ENCODE results near the gene RGPD3.
"Not testable (repeated sequence)": the region's sequence is repeated elsewhere in the genome, so short reads cannot be mapped to it uniquely, and the experiment has no call there.

RGPD3 gene

GRCh38 chr2:106487386-106488191 lies 19.4 kb upstream of the RGPD3 start:
- CTCF ChIA-PET; H3K9me3 ChIP-seq (ENCODE audit: control insufficient read depth, insufficient read depth, low read depth, low read length); POLR2A ChIA-PET; H3K27ac ChIP-seq (ENCODE audit: extremely low read depth, low read depth, low read length); H3K36me3 ChIP-seq (ENCODE audit: control insufficient read depth in 2 of 2, insufficient read depth in 1 of 2, low read length in 2 of 2); H3K4me1 ChIP-seq (ENCODE audit: control insufficient read depth, insufficient read depth, low read length); H3K4me3 ChIP-seq (ENCODE audit: low read depth, low read length): not testable (repeated sequence)

GRCh38 chr2:106486551-106487385 lies 18.6 kb upstream of the RGPD3 start, which contains the start of gene CD8B2:
TSS of gene CD8B2 (plus strand) at chr2:106487364. CDS start at chr2:106487427, 63 bp downstream.
- POLR2A ChIA-PET; H3K9me3 ChIP-seq (ENCODE audit: control insufficient read depth, insufficient read depth, low read depth, low read length); CTCF ChIA-PET; H3K36me3 ChIP-seq (ENCODE audit: control insufficient read depth in 2 of 2, insufficient read depth in 1 of 2, low read length in 2 of 2); H3K4me1 ChIP-seq (ENCODE audit: control insufficient read depth, insufficient read depth, low read length); H3K4me3 ChIP-seq (ENCODE audit: low read depth, low read length); H3K27ac ChIP-seq (ENCODE audit: extremely low read depth, low read depth, low read length): not testable (repeated sequence)

DNA sequence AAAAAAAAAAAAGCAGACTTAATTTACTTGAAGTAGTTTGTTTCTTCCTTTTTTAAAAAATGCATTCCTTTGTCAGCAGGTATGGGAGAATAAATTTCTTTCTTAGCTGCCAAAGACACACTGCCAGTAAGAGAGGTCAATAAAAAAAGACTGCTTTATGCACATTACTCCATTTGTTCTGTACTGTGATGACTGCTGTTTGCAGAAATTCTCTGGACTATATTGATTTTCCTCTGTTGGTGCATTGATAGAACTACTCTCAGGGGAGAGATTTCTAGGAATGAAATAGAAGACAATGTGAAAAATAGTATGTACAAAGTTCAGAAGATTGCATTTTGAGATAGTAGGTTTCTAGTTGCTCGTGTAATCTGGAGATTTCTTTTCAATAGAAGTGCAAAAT lies 11.3 kb upstream of the RGPD3 start:
- H3K36me3 ChIP-seq (ENCODE audit: control insufficient read depth in 2 of 2, insufficient read depth in 1 of 2, low read length in 2 of 2); H3K9me3 ChIP-seq (ENCODE audit: control insufficient read depth, insufficient read depth, low read depth, low read length); H3K4me3 ChIP-seq (ENCODE audit: low read depth, low read length); H3K27ac ChIP-seq (ENCODE audit: extremely low read depth, low read depth, low read length); POLR2A ChIA-PET; H3K4me1 ChIP-seq (ENCODE audit: control insufficient read depth, insufficient read depth, low read length): not testable (repeated sequence)
- CTCF ChIA-PET: interaction anchor here (0.6 kb wide), 1 partner anchor 10 kb away, joined by 3 read pairs; no protein-coding TSS in a partner anchor

GRCh38 chr2:106477647-106478046 lies 9.4 kb upstream of the RGPD3 start:
- CTCF ChIA-PET; H3K9me3 ChIP-seq (ENCODE audit: control insufficient read depth, insufficient read depth, low read depth, low read length); H3K4me1 ChIP-seq (ENCODE audit: control insufficient read depth, insufficient read depth, low read length); H3K36me3 ChIP-seq (ENCODE audit: control insufficient read depth in 2 of 2, insufficient read depth in 1 of 2, low read length in 2 of 2); H3K27ac ChIP-seq (ENCODE audit: extremely low read depth, low read depth, low read length); H3K4me3 ChIP-seq (ENCODE audit: low read depth, low read length); POLR2A ChIA-PET: not testable (repeated sequence)

- H3K27ac ChIP-seq (ENCODE audit: extremely low read depth, low read depth, low read length); H3K36me3 ChIP-seq (ENCODE audit: control insufficient read depth in 2 of 2, insufficient read depth in 1 of 2, low read length in 2 of 2); H3K4me3 ChIP-seq (ENCODE audit: low read depth, low read length); H3K9me3 ChIP-seq (ENCODE audit: control insufficient read depth, insufficient read depth, low read depth, low read length); POLR2A ChIA-PET; H3K4me1 ChIP-seq (ENCODE audit: control insufficient read depth, insufficient read depth, low read length): not testable (repeated sequence)
- CTCF ChIA-PET: interaction anchor here (0.6 to 1.2 kb wide), 3 partner anchors 368 to 920 kb away, joined by 3 to 6 read pairs (median 5); no protein-coding TSS in a partner anchor
These were observed 2.4 kb upstream of the RGPD3 start for GRCh38 chr2:106470658-106471057.

GRCh38 chr2:106467516-106467915 lies 697 bp downstream of the RGPD3 start:
- POLR2A ChIA-PET; H3K4me3 ChIP-seq (ENCODE audit: low read depth, low read length); H3K36me3 ChIP-seq (ENCODE audit: control insufficient read depth in 2 of 2, insufficient read depth in 1 of 2, low read length in 2 of 2); H3K27ac ChIP-seq (ENCODE audit: extremely low read depth, low read depth, low read length); CTCF ChIA-PET; H3K9me3 ChIP-seq (ENCODE audit: control insufficient read depth, insufficient read depth, low read depth, low read length); H3K4me1 ChIP-seq (ENCODE audit: control insufficient read depth, insufficient read depth, low read length): not testable (repeated sequence)

DNA sequence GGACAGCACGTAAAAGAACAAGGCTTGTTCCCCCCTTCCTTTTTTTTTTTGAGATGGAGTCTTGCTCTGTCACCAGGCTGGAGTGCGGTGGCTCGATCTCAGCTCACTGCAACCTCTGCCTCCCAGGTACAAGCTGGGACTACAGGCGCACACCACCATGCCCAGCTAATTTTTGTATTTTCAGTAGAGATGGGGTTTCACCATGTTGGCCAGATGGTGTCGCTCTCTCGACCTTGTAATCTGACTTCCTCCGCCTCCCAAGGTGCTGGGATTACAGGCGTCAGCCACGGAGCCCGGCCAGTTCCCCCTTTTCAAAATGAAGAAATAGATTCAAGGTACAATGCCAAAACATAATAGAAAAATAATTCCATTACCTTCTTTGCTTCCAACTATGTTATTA lies 6.3 kb downstream of the RGPD3 start:
- H3K4me3 ChIP-seq (ENCODE audit: low read depth, low read length); H3K36me3 ChIP-seq (ENCODE audit: control insufficient read depth in 2 of 2, insufficient read depth in 1 of 2, low read length in 2 of 2); H3K4me1 ChIP-seq (ENCODE audit: control insufficient read depth, insufficient read depth, low read length); CTCF ChIA-PET; H3K27ac ChIP-seq (ENCODE audit: extremely low read depth, low read depth, low read length); POLR2A ChIA-PET; H3K9me3 ChIP-seq (ENCODE audit: control insufficient read depth, insufficient read depth, low read depth, low read length): not testable (repeated sequence)

GRCh38 chr2:106390680-106391079 lies 77.5 kb downstream of the RGPD3 start:
- CTCF ChIA-PET; H3K9me3 ChIP-seq (ENCODE audit: control insufficient read depth, insufficient read depth, low read depth, low read length); H3K36me3 ChIP-seq (ENCODE audit: control insufficient read depth in 2 of 2, insufficient read depth in 1 of 2, low read length in 2 of 2); POLR2A ChIA-PET; H3K27ac ChIP-seq (ENCODE audit: extremely low read depth, low read depth, low read length); H3K4me1 ChIP-seq (ENCODE audit: control insufficient read depth, insufficient read depth, low read length); H3K4me3 ChIP-seq (ENCODE audit: low read depth, low read length): not testable (repeated sequence)

DNA sequence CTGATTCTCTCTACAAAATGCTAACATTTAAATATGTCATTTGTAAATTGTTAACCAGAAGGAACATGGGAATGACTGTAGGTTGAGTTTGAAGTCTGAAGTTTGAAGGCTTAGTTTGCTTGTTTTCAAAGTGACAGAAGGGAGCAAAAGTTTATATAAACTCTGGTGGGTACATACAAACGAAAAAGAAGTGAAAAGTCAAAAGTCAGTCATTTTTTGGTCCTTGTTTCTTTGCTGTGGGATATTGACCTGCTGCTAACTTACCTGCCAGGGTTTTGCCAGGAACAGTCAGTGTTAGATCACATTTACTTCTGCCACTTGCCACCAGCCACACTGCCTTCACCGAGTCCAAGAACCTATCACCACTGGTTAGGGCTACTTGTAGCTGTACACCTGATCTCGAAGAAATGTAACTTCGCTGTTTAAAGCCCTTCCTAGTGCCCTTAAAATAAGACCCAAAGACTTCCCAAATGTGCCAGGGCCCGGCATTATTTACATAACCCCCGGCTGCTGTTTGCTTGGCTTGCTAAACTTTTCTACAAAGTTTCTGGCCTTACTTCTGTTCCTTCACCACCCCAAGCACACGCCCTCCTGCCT lies 79.3 kb downstream of the RGPD3 start:
- CTCF ChIA-PET; H3K27ac ChIP-seq (ENCODE audit: extremely low read depth, low read depth, low read length); POLR2A ChIA-PET; H3K4me3 ChIP-seq (ENCODE audit: low read depth, low read length); H3K4me1 ChIP-seq (ENCODE audit: control insufficient read depth, insufficient read depth, low read length); H3K36me3 ChIP-seq (ENCODE audit: control insufficient read depth in 2 of 2, insufficient read depth in 1 of 2, low read length in 2 of 2); H3K9me3 ChIP-seq (ENCODE audit: control insufficient read depth, insufficient read depth, low read depth, low read length): not testable (repeated sequence)

DNA sequence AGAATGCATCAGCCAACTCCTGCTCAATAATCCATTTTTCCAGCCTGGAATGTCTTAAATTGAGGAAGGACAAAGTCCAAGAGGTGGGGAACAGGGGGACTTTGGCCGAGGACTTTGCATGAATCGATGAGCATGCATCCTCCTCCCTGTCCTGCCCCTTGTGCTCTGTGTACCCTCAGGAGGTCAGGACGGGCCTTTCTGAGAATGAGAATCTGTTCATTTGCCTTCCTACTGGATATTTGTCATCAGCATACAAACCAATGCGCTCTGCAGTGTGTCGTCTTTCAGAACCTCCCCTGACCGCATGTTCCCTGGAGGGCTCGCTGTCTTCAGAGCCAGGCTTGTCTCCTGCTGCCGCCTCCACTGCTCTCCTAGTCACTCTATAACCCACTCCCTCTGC lies 83.7 kb downstream of the RGPD3 start:
- H3K4me3 ChIP-seq (ENCODE audit: low read depth, low read length); H3K27ac ChIP-seq (ENCODE audit: extremely low read depth, low read depth, low read length); POLR2A ChIA-PET; H3K36me3 ChIP-seq (ENCODE audit: control insufficient read depth in 2 of 2, insufficient read depth in 1 of 2, low read length in 2 of 2); H3K4me1 ChIP-seq (ENCODE audit: control insufficient read depth, insufficient read depth, low read length); H3K9me3 ChIP-seq (ENCODE audit: control insufficient read depth, insufficient read depth, low read depth, low read length); CTCF ChIA-PET: not testable (repeated sequence)

GRCh38 chr2:106381867-106382266 lies 86.3 kb downstream of the RGPD3 start:
- POLR2A ChIA-PET; H3K9me3 ChIP-seq (ENCODE audit: control insufficient read depth, insufficient read depth, low read depth, low read length); H3K36me3 ChIP-seq (ENCODE audit: control insufficient read depth in 2 of 2, insufficient read depth in 1 of 2, low read length in 2 of 2); H3K27ac ChIP-seq (ENCODE audit: extremely low read depth, low read depth, low read length); H3K4me1 ChIP-seq (ENCODE audit: control insufficient read depth, insufficient read depth, low read length); H3K4me3 ChIP-seq (ENCODE audit: low read depth, low read length): not testable (repeated sequence)
- CTCF ChIA-PET: interaction anchor here (0.6 kb wide), 1 partner anchor 92 kb away, joined by 3 read pairs; no protein-coding TSS in a partner anchor

All from HEK293 (cell line).